Kidney (tissue), 14 donors: Measurements from ENCODE around the gene C1QTNF8. TPM values are rescaled to one million over a fixed set of nuclear protein-coding genes. Genes with fewer than 3 reads are reported as not detected.

Source experiments
- DNase-seq, 5 donors: peaks; one replicate each; pipeline ENCODE4 v3.0.0-alpha.2; 2013 to 2020
- FAIRE-seq: peaks from 2 replicates; lab custom pipeline; 2012; peaks lifted over from hg19 to GRCh38; lab: Jason Lieb, UNC
- H3K27ac ChIP-seq, 2 donors: one replicate each; pipeline ENCODE4 v1.7.0; 2013; ENCODE audit warnings: low read depth in 2 of 2, low read length in 2 of 2, inconsistent platforms in 1 of 2
- H3K27me3 ChIP-seq: one replicate; pipeline ENCODE4 v1.7.1; 2013; ENCODE audit warnings: low read length, inconsistent platforms; ENCODE audit not compliant: control insufficient read depth, insufficient read depth
- H3K36me3 ChIP-seq, 3 donors: one replicate each; pipeline versions ENCODE4 v1.7.0 to v1.7.1; 2013; ENCODE audit warnings: low read length in 3 of 3, control low read depth in 1 of 3, inconsistent platforms in 1 of 3; ENCODE audit not compliant: insufficient read depth in 3 of 3, control insufficient read depth in 2 of 3
- H3K4me1 ChIP-seq, 3 donors: one replicate each; pipeline versions ENCODE4 v1.7.0 to v1.7.1; 2013; ENCODE audit warnings: low read length in 3 of 3, inconsistent platforms in 1 of 3, low read depth in 1 of 3; ENCODE audit not compliant: control insufficient read depth in 2 of 3, insufficient read depth in 2 of 3
- H3K4me3 ChIP-seq, 3 donors: one replicate each; pipeline versions ENCODE4 v1.7.0 to v1.8.1; 2013; ENCODE audit warnings: low read length in 3 of 3, control low read depth in 1 of 3, inconsistent platforms in 1 of 3
- H3K9ac ChIP-seq, 3 donors: one replicate each; pipeline versions ENCODE4 v1.7.0 to v1.7.1; 2013; ENCODE audit warnings: low read length in 3 of 3, control low read depth in 1 of 3, inconsistent platforms in 1 of 3
- H3K9me3 ChIP-seq, 3 donors: one replicate each; pipeline versions ENCODE4 v1.7.0 to v1.7.1; 2013; ENCODE audit warnings: low read length in 3 of 3, control low read depth in 1 of 3, inconsistent platforms in 1 of 3; ENCODE audit not compliant: control insufficient read depth in 2 of 3, insufficient read depth in 1 of 3
- CTCF ChIP-seq: IDR thresholded peaks from 3 replicates; pipeline ENCODE4 v1.5.1; 2012; ENCODE audit warnings: mild to moderate bottlenecking, moderate library complexity, borderline replicate concordance; ENCODE audit not compliant: insufficient read depth; ENCODE audit errors: extremely low read depth
- intact Hi-C: fragments of 100-400 bp; cut with DNase I; formaldehyde crosslinking; loops from one replicate; pipeline ENCODE4 v1.11.1; 2022
- polyA plus RNA-seq: library from polyadenylated mRNA; stranded (reverse); fragments of 350-450 nt; fragmentation: Illumina TruSeq; extraction: RNeasy Lipid Tissue Mini Kit (QIAGEN cat#74804); gene quantifications from one replicate; pipeline ENCODE4 v1.2.3, GENCODE V29; 2014; ENCODE audit warnings: low read depth, low replicate concordance; ENCODE audit not compliant: insufficient read depth
- total RNA-seq: library from RNA; stranded (reverse); fragmentation: NEBNext Ultra II Directional; extraction: Animal tissue kit (Norgen Biotek cat#: 25700); gene quantifications from one replicate; pipeline ENCODE4 v1.2.1, GENCODE V29; 2021
- donor health status: control.
- donor health status: control.
- donor health status: control.
- donor health status: control.
- donor health status: control.
- donor health status: DM: yes; HTN: yes; CAD: no.
- donor health status: Normal renal cell carcinoma (clear cell type).

The C1QTNF8 gene
- total and polyA plus RNA-seq, 2 donors from 2014 or later = not detected

GRCh38 chr16:1042866-1043265, 53.2 kb downstream of the C1QTNF8 start:
- no peaks in the 10 kb centered on the region for H3K36me3 ChIP-seq
- TF ChIP-seq CTCF = no peak
- FAIRE-seq (no peak), DNase-seq (peak in 3 of 5 donors; percentile 52 to 72 (median 58))
- H3K9ac ChIP-seq = no peak overlapping the region
- no peak overlapping the region for H3K27ac ChIP-seq
- H3K27me3 ChIP-seq = no peaks in the 10 kb centered on the region
- H3K4me1 ChIP-seq = no peaks in the 10 kb centered on the region
- intact Hi-C loops = no loop called here
- peaks cover 0 to 4% (median 2%) of the 10 kb centered on the region in 3 donors for H3K9me3 ChIP-seq
- H3K4me3 ChIP-seq = no peak overlapping the region

- no peak for TF ChIP-seq CTCF
- peaks cover 0 to 4% (median 2%) of the 10 kb centered on the region in 3 donors for H3K9me3 ChIP-seq
- H3K27ac ChIP-seq = no peak overlapping the region
- H3K4me3 ChIP-seq = no peak overlapping the region
- no peaks in the 10 kb centered on the region for H3K4me1 ChIP-seq
- intact Hi-C loops = no loop called here
- FAIRE-seq = no peak
- no peak for DNase-seq
- no peak overlapping the region for H3K9ac ChIP-seq
- no peaks in the 10 kb centered on the region for H3K27me3 ChIP-seq
- H3K36me3 ChIP-seq = no peaks in the 10 kb centered on the region
Observed at GRCh38 chr16:1042049-1042744, 53.8 kb downstream of the C1QTNF8 start.

GRCh38 chr16:1040346-1040745, 55.7 kb downstream of the C1QTNF8 start:
- H3K27me3 ChIP-seq = no peaks in the 10 kb centered on the region
- FAIRE-seq = no peak

More at GRCh38 chr16:1040346-1040745, 55.7 kb downstream of the C1QTNF8 start:
- Histone ChIP-seq H3K4me1 (no peaks in the 10 kb centered on the region), H3K4me3 (no peak overlapping the region), H3K36me3 (no peaks in the 10 kb centered on the region), H3K9me3 (peaks cover 0 to 4% (median 2%) of the 10 kb centered on the region in 3 donors), H3K27ac (no peak overlapping the region), H3K9ac (no peak overlapping the region)
- DNase-seq = no peak
- intact Hi-C loops = no loop called here
- no peak for TF ChIP-seq CTCF
